PC-3 (cell line): ENCODE measurements around the gene WDR1. TPM values are rescaled to one million over a fixed set of nuclear protein-coding genes. Genes with fewer than 3 reads are reported as not detected.

ENCODE experiments used
- ATAC-seq: fragments of 200-7000 bp; cut with Tn5 transposase; 2 replicates; pipeline ENCODE4 v1.9.1; 2020; ENCODE audit warnings: mild to moderate bottlenecking, moderate library complexity
- BruUV-seq: library from RNA; stranded (reverse); fragments of 400-500 nt; replicated peaks from 2 replicates; lab custom pipeline; 2021; lab: Mats Ljungman, UMichigan
- CTCF ChIA-PET: fragments of 300-600 bp; sonication (Branson Sonifier 250); formaldehyde crosslinking; loops from one replicate; lab custom pipeline; 2022; ENCODE audit warnings: antibody characterized with exemption; lab: Charles Lee
- POLR2A ChIA-PET: fragments of 300-600 bp; sonication (Branson Sonifier 250); formaldehyde crosslinking; loops from one replicate; lab custom pipeline; 2022; ENCODE audit warnings: antibody characterized with exemption; ENCODE audit not compliant: unreplicated experiment; lab: Charles Lee
- DNase-seq: peaks from one replicate; pipeline ENCODE4 v3.0.0-alpha.2; 2015
- H2AFZ ChIP-seq: fragments of 300-600 bp; sonication (generic); 2 replicates; pipeline ENCODE4 v1.6.0; 2016; ENCODE audit warnings: antibody characterized with exemption, low read length
- H3F3A ChIP-seq: fragments of 300-600 bp; sonication (generic); one replicate; pipeline ENCODE4 v1.6.0; 2017; ENCODE audit warnings: antibody characterized with exemption, low read length, control low read depth, mild to moderate bottlenecking; ENCODE audit not compliant: unreplicated experiment
- H3K27ac ChIP-seq: fragments of 300-600 bp; sonication (generic); 2 replicates; pipeline ENCODE4 v1.5.1; 2016; ENCODE audit warnings: mild to moderate bottlenecking, low read length
- H3K27me3 ChIP-seq: fragments of 300-600 bp; sonication (generic); 2 replicates; pipeline ENCODE4 v1.6.1; 2016; ENCODE audit warnings: low read length, mixed read lengths
- H3K36me3 ChIP-seq: fragments of 300-600 bp; sonication (generic); 2 replicates; pipeline ENCODE4 v1.6.1; 2016; ENCODE audit warnings: low read depth, mixed run types, low read length, mixed read lengths
- H3K4me1 ChIP-seq: fragments of 300-600 bp; sonication (generic); 2 replicates; pipeline ENCODE4 v1.5.1; 2016; ENCODE audit warnings: low read length; ENCODE audit not compliant: insufficient read depth
- H3K4me2 ChIP-seq: fragments of 300-600 bp; sonication (generic); 2 replicates; pipeline ENCODE4 v1.6.0; 2016; ENCODE audit warnings: low read length
- H3K4me3 ChIP-seq: fragments of 300-600 bp; sonication (generic); 2 replicates; pipeline ENCODE4 v1.5.1; 2016; ENCODE audit warnings: mild to moderate bottlenecking, low read length, mixed read lengths
- H3K79me2 ChIP-seq: fragments of 300-600 bp; sonication (generic); 2 replicates; pipeline ENCODE4 v1.6.1; 2017; ENCODE audit warnings: low read length, mixed read lengths
- H3K9ac ChIP-seq: fragments of 300-600 bp; sonication (generic); 2 replicates; pipeline ENCODE4 v1.6.0; 2016; ENCODE audit warnings: mild to moderate bottlenecking, low read length
- H3K9me2 ChIP-seq: fragments of 300-600 bp; sonication (generic); replicated peaks from 2 replicates; pipeline ENCODE4 v1.6.1; 2016; ENCODE audit warnings: mixed run types, low read length, mixed read lengths
- H3K9me3 ChIP-seq: fragments of 300-600 bp; sonication (generic); 2 replicates; pipeline ENCODE4 v1.6.1; 2016; ENCODE audit warnings: low read length, mixed read lengths
- H4K20me1 ChIP-seq: fragments of 300-600 bp; sonication (generic); 2 replicates; pipeline ENCODE4 v1.6.1; 2016; ENCODE audit warnings: low read length, mixed read lengths
- EZH2 ChIP-seq: fragments of 300-600 bp; sonication (generic); IDR thresholded peaks from one replicate; pipeline ENCODE4 v1.6.1; 2017; ENCODE audit warnings: antibody characterized with exemption, mild to moderate bottlenecking, low read length; ENCODE audit not compliant: unreplicated experiment
- EZH2phosphoT487 ChIP-seq: fragments of 300-600 bp; sonication (generic); IDR thresholded peaks from 2 replicates; pipeline ENCODE4 v1.6.1; 2018; ENCODE audit warnings: mild to moderate bottlenecking, antibody characterized with exemption, low read length, borderline replicate concordance
- intact Hi-C: fragments of 100-400 bp; cut with micrococcal nuclease; formaldehyde crosslinking; loops from 2 replicates; pipeline ENCODE4 v1.9.0; 2023
- total RNA-seq: library from RNA; depleted of rRNA; stranded (reverse); fragments of >200 nt; gene quantifications from 2 replicates; pipeline ENCODE4 v1.2.3, GENCODE V29; 2014
- TF ChIP-seq, protein P1 (sequence below): fragments of 300-600 bp; sonication (generic); conservative IDR thresholded peaks from 2 replicates; pipeline ENCODE4 v1.5.1; 2017; ENCODE audit warnings: antibody characterized with exemption, low read depth, mild to moderate bottlenecking, low read length

The WDR1 gene
- total RNA-seq, 1 experiment from 2014 or later = 150 TPM

GRCh38 chr4:10054571-10055041 is 62.0 kb downstream of the WDR1 start:
- Histone ChIP-seq H3K9me2 (no peaks in the 10 kb centered on the region), H3K27ac (no peak overlapping the region), H3K4me2 (no peak overlapping the region), H3F3A (no peaks in the 10 kb centered on the region), H2AFZ (no peak overlapping the region), H4K20me1 (no peaks in the 10 kb centered on the region), H3K4me1 (no peaks in the 10 kb centered on the region), H3K79me2 (no peaks in the 10 kb centered on the region), H3K9ac (no peak overlapping the region), H3K36me3 (no peaks in the 10 kb centered on the region), H3K27me3 (no peaks in the 10 kb centered on the region), H3K9me3 (no peaks in the 10 kb centered on the region), H3K4me3 (no peak overlapping the region)
- ATAC-seq = no peak
- TF ChIP-seq, protein P1, sequence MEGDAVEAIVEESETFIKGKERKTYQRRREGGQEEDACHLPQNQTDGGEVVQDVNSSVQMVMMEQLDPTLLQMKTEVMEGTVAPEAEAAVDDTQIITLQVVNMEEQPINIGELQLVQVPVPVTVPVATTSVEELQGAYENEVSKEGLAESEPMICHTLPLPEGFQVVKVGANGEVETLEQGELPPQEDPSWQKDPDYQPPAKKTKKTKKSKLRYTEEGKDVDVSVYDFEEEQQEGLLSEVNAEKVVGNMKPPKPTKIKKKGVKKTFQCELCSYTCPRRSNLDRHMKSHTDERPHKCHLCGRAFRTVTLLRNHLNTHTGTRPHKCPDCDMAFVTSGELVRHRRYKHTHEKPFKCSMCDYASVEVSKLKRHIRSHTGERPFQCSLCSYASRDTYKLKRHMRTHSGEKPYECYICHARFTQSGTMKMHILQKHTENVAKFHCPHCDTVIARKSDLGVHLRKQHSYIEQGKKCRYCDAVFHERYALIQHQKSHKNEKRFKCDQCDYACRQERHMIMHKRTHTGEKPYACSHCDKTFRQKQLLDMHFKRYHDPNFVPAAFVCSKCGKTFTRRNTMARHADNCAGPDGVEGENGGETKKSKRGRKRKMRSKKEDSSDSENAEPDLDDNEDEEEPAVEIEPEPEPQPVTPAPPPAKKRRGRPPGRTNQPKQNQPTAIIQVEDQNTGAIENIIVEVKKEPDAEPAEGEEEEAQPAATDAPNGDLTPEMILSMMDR = no peak
- no peak for TF ChIP-seq EZH2
- TF ChIP-seq EZH2phosphoT487 = no peak
- DNase-seq = no peak
- intact Hi-C loops = no loop called here
- CTCF ChIA-PET = no interaction called here
- no TSS peak for BruUV-seq
- POLR2A ChIA-PET = no interaction called here

DNA sequence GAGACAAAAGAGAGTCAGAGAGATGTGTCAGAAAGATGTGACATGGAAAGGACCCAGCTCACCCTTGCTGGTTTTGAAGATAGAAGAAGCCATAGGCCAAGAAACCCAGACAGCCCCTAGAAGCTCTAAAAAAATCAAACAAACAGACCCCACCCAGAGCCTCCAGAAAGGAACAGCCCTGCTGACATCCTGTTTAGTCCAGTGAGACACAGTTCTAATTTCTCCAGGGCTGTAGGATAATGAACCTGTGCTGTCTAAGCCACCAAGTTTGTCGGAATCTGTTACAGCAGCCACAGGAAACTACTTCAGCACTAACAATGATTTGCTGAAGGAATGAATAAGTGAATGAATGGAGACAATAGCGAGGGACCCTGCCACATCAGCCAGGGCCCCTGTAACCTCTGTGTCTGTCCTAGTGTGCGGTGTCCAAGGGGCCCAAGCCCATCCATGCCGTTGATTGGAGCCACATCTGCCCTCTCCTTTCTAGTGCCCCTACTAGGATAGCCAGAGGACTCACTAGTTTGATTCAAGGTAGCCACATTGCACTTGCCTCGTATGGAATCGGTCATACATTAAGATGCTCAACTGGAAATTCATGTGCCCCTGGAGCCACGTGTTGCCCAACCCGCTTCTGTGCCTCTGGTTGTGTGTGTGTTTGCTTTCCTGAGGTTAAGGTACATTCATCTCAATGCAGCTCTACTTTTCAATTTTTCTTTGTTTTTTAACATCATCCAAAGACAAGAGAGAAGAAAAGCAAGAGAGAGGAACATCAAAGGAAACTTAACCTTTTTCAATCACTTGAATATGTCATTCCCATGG is 62.8 kb downstream of the WDR1 start:
- no peaks in the 10 kb centered on the region for H3K4me1 ChIP-seq
- TF ChIP-seq, protein P1 = no peak
- TF ChIP-seq EZH2phosphoT487 = no peak
- no peak for TF ChIP-seq EZH2

More for the DNA sequence above, 62.8 kb downstream of the WDR1 start:
- no peaks in the 10 kb centered on the region for H3K9me2 ChIP-seq
- no peaks in the 10 kb centered on the region for H3K79me2 ChIP-seq
- CTCF ChIA-PET = no interaction called here
- H3K4me3 ChIP-seq = no peak overlapping the region
- no peaks in the 10 kb centered on the region for H3K9me3 ChIP-seq
- H3K9ac ChIP-seq = no peak overlapping the region
- no TSS peak for BruUV-seq
- no peaks in the 10 kb centered on the region for H3K36me3 ChIP-seq
- H3K27me3 ChIP-seq = no peaks in the 10 kb centered on the region
- no peaks in the 10 kb centered on the region for H4K20me1 ChIP-seq
- no peak overlapping the region for H2AFZ ChIP-seq
- POLR2A ChIA-PET = no interaction called here
- DNase-seq = no peak
- ATAC-seq = no peak
- no peak overlapping the region for H3K4me2 ChIP-seq
- H3F3A ChIP-seq = no peaks in the 10 kb centered on the region
- intact Hi-C loops = no loop called here
- H3K27ac ChIP-seq = no peak overlapping the region
